Measurements from ENCODE around the gene UGT2A1. TPM values are rescaled to one million over a fixed set of nuclear protein-coding genes. Genes with fewer than 3 reads are reported as not detected.

UGT2A1 gene
- total RNA-seq, 1 donor from 2014 or later, result not detected

GRCh38 chr4:69650872-69651271, 2.2 kb downstream of the UGT2A1 start:
- Mint-ChIP-seq H3K9me3 (ENCODE audit: unreplicated experiment) (no peaks in the 10 kb centered on the region), H3K27ac (ENCODE audit: unreplicated experiment) (no peak overlapping the region), H3K27me3 (ENCODE audit: unreplicated experiment) (no peaks in the 10 kb centered on the region), H3K36me3 (ENCODE audit: unreplicated experiment) (no peaks in the 10 kb centered on the region), H3K4me1 (ENCODE audit: low read depth, unreplicated experiment) (no peaks in the 10 kb centered on the region), H3K4me3 (ENCODE audit: unreplicated experiment) (no peak overlapping the region)
- DNase-seq, result no peak
- no peak for TF ChIP-seq CTCF (IDR thresholded peaks at IDR 0.05; ENCODE audit: partially characterized antibody, unreplicated experiment)

- Mint-ChIP-seq H3K4me3 (ENCODE audit: unreplicated experiment) (no peak overlapping the region), H3K27me3 (ENCODE audit: unreplicated experiment) (no peaks in the 10 kb centered on the region), H3K9me3 (ENCODE audit: unreplicated experiment) (no peaks in the 10 kb centered on the region), H3K36me3 (ENCODE audit: unreplicated experiment) (no peaks in the 10 kb centered on the region), H3K4me1 (ENCODE audit: low read depth, unreplicated experiment) (no peaks in the 10 kb centered on the region), H3K27ac (ENCODE audit: unreplicated experiment) (no peak overlapping the region)
- TF ChIP-seq CTCF (IDR thresholded peaks at IDR 0.05; ENCODE audit: partially characterized antibody, unreplicated experiment), result no peak
- no peak for DNase-seq
Observed at GRCh38 chr4:69649629-69650028, 3.4 kb downstream of the UGT2A1 start.

- TF ChIP-seq CTCF (IDR thresholded peaks at IDR 0.05; ENCODE audit: partially characterized antibody, unreplicated experiment), result no peak
- no peak overlapping the region for H3K27ac Mint-ChIP-seq (ENCODE audit: unreplicated experiment)
Observed at GRCh38 chr4:69649207-69649606, 3.8 kb downstream of the UGT2A1 start.

GRCh38 chr4:69642961-69643360, 10.1 kb downstream of the UGT2A1 start:
- Mint-ChIP-seq H3K27me3 (ENCODE audit: unreplicated experiment) (no peaks in the 10 kb centered on the region), H3K9me3 (ENCODE audit: unreplicated experiment) (no peaks in the 10 kb centered on the region), H3K27ac (ENCODE audit: unreplicated experiment) (no peak overlapping the region), H3K4me1 (ENCODE audit: low read depth, unreplicated experiment) (no peaks in the 10 kb centered on the region), H3K36me3 (ENCODE audit: unreplicated experiment) (no peaks in the 10 kb centered on the region), H3K4me3 (ENCODE audit: unreplicated experiment) (no peak overlapping the region)
- no peak for DNase-seq
- no peak for TF ChIP-seq CTCF (IDR thresholded peaks at IDR 0.05; ENCODE audit: partially characterized antibody, unreplicated experiment)

More at GRCh38 chr4:69649207-69649606, 3.8 kb downstream of the UGT2A1 start:
- no peak overlapping the region for H3K4me3 Mint-ChIP-seq (ENCODE audit: unreplicated experiment)
- no peaks in the 10 kb centered on the region for H3K9me3 Mint-ChIP-seq (ENCODE audit: unreplicated experiment)
- no peaks in the 10 kb centered on the region for H3K27me3 Mint-ChIP-seq (ENCODE audit: unreplicated experiment)
- DNase-seq, result no peak
- H3K36me3 Mint-ChIP-seq (ENCODE audit: unreplicated experiment), result no peaks in the 10 kb centered on the region
- no peaks in the 10 kb centered on the region for H3K4me1 Mint-ChIP-seq (ENCODE audit: low read depth, unreplicated experiment)

GRCh38 chr4:69640289-69640688, 12.8 kb downstream of the UGT2A1 start:
- H3K4me1 Mint-ChIP-seq (ENCODE audit: low read depth, unreplicated experiment), result no peaks in the 10 kb centered on the region
- H3K9me3 Mint-ChIP-seq (ENCODE audit: unreplicated experiment), result no peaks in the 10 kb centered on the region
- TF ChIP-seq CTCF (IDR thresholded peaks at IDR 0.05; ENCODE audit: partially characterized antibody, unreplicated experiment), result no peak
- no peak overlapping the region for H3K4me3 Mint-ChIP-seq (ENCODE audit: unreplicated experiment)
- H3K27ac Mint-ChIP-seq (ENCODE audit: unreplicated experiment), result no peak overlapping the region
- H3K27me3 Mint-ChIP-seq (ENCODE audit: unreplicated experiment), result no peaks in the 10 kb centered on the region
- H3K36me3 Mint-ChIP-seq (ENCODE audit: unreplicated experiment), result no peaks in the 10 kb centered on the region
- DNase-seq, result no peak

Measured in glutamatergic neuron (in vitro differentiated cells).